NCI-H2196 (cell line): ENCODE results near the gene MPZL1.

Experiments used
- DNase-seq: peaks from one replicate; lab custom pipeline; 2025; ENCODE audit not compliant: unreplicated experiment; lab: John Stamatoyannopoulos, UW

Gene MPZL1

DNA sequence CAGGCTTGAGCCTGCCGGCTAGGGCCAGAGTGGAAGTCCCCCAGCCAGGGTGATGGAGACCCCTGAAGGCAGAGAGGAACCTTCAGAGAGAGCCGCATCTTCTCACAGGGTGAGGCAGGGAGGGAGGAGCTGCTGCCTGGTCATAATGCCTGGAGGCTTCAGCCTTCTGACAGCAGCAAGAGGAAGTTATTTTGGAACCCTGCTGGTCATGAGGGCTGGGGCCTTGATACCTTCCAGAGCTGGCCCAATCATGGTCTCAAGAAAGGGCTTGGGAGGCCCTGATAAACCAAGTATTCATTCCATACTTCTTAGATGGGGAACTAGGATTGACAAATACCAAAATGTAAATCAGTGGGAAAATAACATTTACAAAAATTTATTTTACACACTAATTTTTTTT is 26.6 kb upstream of the MPZL1 start:
- DNase-seq = no peak

DNA sequence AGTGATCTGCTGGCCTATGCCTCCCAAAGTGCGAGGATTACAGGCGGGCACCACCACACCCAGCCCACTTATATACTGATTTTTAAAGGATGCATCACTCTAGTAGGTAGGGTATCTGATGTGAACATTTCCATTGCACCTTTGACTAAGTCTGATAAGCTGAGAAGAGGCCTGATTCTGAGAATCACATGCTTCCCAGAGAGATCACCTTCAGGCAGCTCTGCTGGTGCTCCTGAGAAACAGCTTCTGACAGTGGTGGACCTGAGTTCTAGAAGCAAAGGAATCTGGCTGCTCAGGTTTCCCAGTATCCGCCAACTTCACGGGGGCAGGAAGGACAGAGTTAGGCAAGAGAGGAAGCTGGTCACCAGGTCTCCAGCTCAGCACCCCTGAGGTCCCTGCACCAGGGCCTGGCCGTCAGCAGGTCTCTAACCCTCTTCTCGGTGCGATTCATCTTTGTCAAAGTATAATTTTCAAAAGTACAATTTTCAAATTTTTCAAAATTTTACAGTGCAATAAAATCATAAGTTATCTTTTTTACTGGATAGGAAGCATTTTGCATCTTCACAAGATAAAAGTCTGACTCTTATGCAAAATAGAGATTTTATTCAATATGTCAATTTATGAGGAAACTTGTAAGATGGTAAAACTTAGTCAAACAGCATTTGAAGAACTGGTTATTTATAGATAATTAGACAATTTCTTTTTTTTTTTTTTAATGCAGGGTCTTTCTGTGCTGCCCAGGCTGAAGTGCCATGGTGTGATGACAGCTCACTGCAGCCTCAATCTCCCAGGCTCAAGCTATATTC is 25.8 kb upstream of the MPZL1 start:
- DNase-seq = no peak

DNA sequence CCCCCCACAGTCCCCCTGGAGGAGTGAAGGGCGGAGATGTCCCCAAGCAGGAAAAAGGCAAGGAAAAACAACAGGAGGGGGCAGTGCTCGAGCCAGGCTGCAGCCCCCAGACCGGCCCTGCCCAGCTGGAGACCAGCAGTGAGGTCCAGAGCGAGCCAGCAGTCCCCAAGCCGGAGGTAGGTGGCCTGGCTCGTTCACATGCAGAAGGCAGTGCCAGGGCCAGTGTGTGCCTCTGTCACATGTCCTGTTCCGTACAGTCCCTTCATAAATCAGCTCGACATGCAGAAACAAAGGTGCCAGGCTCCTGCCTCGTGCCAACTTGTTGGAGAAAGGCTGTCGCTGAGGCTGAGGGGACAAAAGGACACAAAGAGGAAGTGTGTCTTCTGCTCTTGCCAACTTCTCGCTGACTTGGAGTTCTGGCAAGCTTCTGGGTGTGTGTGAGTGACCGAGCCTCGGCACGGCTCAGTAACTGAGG is 24.1 kb upstream of the MPZL1 start:
- DNase-seq = no peak

DNA sequence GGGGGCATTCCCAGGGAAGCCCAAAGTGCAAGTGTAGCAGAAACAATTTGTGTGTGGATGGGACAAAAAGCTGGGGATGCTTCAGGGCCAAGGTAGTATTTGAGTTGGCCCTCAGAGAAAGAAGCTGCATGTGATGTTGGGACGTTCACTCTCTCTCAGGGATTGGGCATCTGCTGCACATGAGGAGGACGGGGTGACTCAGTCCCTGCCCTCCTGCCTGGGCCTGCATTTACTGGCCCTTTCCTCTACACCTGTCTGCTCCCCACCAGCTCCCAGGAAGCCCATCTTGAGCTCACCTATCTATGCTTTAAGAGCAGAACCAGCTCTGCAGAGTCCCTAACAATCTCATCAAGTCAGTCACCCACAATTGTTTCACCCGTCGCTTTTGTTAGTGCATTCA is 23.5 kb upstream of the MPZL1 start:
- DNase-seq = no peak

DNA sequence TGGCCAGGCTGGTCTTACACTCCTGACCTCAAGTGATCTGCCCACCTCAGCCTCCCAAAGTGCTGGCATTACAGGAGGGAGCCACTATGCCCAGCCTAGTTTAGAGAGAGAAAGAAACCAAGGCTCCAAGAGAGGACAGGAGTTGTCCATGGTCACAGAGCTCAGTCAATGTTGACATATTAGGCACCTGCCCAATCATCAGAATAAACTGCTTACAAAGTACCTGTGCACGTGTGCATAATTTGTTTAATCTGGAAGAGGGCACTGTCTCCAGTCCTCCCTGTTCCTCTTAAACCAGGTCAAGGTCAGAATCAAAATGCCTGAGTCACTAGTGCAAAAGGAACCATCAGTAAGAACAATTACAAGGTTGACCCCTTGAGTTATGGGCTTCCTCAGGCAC is 20.3 kb upstream of the MPZL1 start:
- DNase-seq = no peak

DNA sequence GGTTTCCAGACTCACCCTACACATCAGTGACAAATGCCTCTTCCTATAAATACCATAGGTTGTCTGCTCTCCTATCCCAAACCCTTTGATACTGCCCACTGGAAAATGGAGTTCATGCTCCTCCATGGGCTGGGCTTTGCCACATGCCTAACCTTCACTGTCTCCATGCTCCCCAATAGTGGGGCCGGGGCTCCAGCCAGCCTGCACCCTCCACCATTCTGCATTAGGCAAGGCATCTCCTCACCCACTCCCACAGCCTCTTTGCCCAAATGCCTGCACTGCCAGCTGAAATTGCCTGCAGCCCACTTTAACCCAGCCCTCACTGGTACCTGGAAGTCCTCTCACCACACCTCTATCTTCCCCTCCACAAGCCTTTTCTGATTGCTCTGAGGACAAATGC is 18.2 kb upstream of the MPZL1 start:
- no peak for DNase-seq

DNA sequence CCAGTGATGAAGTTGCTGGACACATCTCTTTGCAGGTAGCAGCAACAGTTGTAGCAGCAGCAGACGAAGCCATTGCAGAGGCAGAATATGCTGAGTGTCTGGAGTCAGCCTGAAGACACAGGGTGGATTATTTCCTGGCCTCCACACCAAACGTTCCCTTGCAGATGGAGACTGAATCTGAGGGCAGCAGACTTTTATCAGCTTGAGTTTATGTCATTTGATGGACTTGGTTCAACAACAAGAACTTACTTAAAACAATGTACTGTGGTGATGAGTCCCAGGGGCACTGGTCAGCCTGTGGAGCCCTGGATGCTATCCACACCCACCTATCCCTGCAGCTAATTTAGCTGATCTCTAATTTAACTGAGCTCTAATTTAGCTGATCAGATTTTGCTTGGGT is 17.1 kb upstream of the MPZL1 start:
- DNase-seq = no peak

DNA sequence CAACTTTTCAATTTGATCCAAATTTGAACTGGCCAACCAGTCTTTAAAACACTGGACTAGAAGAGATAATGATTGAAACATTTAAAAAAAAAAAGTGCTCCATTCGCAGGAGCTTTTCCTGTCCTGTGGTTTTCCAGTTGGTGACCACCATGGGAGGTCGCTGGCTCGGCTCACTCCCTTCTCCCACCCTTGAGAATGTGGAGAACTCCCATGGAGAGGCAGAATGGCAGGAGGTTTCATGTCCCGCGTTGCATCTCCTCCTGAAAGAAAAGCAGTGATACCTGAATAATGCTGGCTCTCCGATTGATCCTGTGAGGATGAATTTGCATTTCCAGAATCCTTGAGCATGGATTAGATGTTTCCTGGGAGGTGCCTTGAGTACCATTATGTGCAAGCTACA is 16.5 kb upstream of the MPZL1 start:
- no peak for DNase-seq

DNA sequence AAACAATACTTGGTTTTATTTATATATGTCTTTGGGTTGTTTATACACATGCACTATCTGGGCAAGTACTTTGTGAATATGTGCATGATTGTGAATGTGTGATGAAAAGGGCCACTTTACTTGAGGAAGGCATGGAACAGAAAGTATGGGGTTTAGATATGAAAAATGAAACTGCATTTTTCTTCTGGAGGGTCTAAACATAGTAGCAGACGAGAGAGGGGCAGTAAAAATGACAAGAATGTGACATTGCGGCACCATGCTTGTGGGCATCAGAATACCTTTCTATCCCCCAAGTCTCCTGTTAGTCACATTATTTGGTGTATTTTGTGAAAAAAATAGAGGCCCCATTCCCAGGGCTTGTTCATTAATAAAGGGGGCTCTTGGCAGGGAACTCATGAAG is 15.4 kb upstream of the MPZL1 start:
- no peak for DNase-seq

DNA sequence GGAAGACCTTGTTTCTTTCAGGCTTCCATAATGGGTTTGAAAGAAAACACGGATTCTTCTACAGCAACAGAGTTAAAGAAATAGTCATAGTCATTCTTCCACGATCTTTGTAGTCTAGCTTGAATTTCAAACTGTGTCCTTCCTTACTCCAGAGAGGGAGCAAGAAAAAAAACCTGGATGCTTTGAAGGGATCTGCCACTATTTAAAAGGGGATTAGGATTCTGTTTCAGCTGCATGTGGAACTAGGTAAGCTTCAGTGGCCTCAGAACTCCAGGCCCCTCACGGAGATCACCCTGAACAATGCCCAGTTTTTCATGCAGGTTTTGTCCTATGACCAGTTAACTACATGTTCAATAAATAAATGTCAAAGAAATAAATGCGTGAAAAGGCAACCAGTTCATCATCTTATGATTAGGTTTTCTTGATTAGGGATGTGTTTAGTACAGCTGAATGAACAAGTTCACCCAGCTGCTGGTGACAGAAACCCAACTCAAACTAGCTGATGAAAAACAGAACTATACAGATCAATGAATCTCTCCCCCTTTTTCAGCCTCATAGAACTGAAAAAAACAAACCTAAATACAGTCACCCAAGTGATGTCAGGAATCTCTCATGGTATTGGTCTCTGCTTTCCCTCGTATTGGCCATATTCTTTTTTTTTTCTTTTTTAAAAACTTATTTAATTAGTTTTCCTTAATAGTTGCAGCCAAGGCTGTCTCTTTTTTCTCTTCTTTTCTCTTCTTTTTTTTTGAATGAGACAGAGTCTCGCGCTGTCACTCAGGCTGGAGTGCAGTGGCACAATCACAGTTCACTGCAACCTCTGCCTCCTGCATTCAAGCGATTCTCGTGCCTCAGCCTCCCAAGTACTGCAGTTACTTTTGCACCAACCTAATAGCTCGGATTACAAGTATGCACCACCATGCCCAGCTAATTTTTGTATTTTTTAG is 14.6 kb upstream of the MPZL1 start:
- DNase-seq = no peak

DNA sequence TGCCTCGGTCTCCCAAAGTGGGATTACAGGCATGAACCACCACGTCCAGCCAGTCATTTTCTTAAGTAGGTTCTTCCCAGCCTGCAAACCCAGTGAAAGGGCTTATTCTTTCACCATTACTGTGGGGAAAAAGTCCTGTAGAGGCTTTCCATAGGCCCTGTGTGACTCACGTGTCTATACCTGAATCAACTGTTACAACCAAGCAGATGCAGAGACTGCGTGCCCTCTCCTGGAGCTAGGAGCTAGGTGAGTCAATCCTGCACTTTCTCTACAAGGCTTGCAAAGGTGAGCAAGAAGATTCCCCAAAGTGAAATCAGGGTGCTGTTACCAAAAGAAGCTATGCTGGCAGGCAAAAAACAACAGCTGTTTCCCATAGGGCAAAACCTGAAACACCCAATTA is 13.8 kb upstream of the MPZL1 start:
- no peak for DNase-seq

DNA sequence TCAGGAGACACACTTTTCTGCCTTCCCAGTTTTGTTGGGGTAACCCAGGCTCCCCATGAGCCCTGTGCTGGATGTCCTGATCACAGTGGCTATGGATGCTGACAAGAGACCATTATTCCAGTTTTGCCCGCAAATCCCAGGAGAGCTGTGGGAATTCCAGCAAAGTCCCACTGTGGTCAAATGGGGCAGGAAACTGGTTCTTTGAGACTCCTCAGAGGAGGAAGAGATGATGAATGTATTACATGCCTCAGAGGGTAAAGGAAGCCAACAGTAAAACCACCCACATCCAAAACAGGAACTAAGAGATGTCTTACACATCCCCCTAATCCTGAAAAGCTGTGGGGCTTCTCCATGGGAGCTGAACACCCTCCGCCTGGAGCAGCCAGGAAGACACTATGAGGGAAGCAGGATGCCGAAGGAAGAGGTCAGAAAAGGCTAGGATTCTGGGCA is 12.8 kb upstream of the MPZL1 start:
- no peak for DNase-seq

DNA sequence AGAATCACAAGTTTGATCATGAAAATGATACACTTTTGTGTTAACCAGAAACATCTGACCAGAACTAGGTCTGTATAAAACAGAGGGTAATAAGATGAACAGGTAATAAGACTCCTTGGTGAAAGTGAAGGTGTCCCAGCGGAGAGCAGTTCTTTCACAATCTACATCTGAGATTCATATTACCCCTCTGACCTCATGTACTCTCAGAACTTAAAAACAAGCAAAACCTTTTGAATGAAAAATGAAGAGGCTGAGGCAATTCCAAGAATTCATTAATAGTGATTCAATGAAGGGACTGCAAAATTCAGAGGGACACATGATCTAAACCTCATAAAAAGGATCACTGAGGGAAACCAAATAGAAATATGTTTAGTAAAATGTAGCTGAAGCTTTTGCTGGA is 10.9 kb upstream of the MPZL1 start:
- DNase-seq = no peak

DNA sequence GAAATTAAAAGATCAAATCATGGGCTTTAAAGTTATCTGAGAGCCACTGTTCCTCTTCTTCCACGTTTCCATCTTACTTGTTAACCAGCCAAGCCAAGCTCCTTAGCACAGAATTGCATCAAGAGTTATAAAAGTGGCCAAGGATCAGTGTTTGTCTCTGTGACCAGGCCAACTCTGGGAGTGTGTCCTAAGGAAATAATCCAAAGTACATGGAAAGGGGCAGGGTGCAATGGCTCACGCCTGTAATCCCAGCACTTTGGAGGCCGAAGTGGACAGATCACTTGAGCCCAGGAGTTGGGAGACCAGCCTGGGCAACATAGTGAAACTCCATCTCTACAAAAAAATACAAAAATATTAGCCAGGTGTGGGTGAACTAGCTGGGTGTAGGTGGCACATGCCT is 10.0 kb upstream of the MPZL1 start:
- DNase-seq = no peak

DNA sequence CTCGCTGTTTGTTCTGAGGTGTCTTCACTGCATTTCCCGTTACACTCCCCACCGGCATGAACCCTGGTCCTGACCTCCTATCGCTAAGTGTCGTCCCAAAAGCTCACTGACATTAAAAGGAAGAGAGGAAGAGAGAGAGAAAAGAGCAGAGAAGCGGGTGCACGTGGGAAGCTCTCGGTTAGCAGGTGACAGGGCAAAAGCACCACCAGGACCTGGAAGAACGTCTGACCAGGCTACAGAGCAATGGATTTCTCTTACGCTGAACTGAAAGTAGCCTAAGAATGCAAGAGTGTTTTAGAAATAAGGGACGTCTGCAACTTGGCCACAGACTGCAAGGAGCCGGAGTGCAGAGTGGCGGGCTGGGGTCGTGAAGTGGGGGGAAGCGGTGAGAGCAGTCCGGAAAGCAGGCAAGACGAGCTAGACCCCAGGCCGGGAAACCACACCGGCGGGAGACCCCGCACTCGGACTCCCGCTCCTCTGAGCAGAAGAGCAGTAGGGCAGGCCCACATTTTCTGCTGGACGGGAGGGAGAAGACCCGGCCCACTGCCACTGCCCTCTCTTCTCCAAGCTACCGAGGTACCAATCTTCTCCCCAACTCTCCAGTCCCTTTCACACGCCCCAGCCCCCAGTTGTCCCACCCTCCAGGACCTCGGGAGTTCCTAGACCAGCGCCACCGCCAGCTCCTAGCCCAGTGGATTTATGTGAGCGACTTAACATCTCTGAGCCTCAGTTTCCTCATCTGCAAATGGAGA is 8.3 kb upstream of the MPZL1 start:
- no peak for DNase-seq

DNA sequence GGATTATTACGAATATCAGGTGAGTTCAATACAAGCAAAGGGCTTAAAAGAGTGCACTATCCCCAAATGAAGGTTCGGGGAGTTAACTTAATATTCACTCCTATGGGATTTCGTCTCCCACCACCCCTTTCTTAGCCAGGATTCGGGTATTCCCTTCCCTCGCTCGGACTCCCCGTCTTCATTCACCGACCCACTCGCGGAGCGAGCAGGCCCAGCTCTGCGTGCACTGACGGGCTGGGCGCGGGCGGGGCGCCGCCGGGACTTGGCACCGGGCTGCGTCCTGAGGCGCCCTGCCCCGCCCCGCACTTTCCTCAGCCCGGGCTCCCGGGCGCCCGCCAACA is 7.7 kb upstream of the MPZL1 start:
- DNase-seq = no peak

DNA sequence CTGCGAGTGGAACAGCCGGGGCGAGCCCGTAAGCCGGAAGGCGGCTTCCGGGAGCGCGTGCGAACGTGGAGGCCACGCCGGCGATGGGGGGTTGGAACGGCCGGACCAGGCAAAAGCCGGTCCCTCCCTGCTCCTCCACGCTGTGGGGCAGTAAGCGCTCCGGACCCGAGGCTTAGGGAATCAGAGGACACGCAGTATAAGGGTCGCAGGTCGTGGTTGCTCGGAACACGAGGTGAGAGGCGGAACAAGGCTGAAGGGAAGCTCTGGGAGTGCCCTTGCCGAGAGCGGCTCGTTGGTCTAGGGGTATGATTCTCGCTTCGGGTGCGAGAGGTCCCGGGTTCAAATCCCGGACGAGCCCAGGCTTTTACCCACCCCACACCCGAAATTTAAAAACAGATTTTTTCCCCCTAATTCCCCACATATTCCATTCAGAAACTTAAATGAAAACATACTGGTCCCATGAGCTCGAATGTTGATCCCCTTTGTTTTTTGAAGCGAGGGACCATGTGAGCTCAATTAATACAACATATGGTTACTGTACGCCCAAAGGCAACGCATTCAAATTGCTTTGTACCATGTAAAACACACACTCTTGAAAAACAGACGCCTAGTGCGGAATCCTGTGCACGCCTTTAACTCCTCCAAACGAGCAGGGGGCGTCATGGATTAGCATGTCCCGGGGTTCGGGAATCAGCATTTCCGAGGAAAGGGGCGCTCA is 7.2 kb upstream of the MPZL1 start:
- peak; percentile 86 for DNase-seq

DNA sequence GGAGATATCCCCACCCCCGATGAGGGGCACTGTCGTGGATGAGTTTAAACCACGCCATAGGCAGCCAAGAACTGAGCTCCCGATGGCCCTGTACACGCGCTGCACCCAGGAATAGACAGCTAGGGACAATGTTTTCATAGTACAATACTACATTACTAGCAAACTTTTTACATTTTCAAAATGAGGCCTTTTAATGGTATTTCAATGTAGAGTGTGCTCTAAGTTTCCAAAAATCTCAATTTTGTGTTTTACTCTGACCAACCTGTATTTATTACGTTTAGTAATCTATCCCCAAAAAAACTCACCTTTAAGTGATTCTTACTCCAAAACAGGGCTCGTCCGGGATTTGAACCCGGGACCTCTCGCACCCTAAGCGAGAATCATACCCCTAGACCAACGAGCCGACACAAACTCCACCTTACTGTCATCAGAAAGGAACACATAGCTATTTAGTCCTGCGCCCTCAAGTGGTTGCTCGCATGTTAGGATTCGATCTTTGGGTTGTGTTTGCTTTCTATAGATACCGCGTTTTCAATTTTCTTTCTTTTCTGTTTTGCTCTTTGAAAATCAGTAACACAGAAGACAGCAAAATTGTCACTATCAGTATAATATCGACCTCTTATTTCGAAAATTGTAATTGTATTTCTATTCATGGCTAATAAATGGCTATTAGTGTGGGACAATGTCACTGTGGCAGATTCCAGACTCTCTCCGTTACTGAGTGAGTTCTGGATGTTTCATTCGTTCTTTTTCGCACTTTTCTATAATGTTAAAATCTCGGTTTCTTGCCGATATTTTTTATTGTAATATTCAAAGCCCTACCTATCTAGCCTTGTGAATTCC is 6.4 kb upstream of the MPZL1 start:
- peak; percentile 85 for DNase-seq

DNA sequence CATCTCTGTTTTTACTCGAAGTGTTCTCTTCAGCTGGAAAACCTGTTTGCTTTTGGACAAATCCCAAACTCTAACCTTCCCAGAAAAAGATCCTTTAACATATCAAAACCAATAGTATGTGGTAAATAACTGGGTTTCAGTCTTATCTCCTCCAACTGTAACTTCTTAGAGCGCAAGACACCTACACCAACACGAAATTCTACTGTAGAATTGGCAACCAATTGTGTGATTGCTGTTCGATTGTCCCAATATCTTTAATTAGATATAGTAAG is 5.8 kb upstream of the MPZL1 start:
- no peak for DNase-seq

DNA sequence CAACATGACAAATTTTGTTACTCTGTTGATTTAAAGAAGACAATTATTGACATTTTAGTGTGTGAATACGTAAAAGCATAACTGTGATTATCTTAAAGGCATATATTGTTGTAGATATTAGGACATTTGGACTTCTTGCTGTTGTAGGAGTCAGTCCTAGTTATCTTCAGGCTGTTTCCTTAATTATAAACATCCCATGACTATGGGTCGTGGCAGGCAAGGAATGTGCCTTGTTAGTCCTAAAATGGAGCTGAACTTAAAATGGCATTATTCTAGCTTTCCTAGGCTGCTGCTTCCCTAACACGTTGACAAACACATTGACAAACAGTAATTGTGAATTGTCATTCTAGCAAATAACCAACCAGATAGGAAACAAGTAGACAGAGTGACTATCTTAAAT is 4.4 kb upstream of the MPZL1 start:
- DNase-seq = no peak
